ENCODE data around the gene UXT. TPM values are rescaled to one million over a fixed set of nuclear protein-coding genes. Genes with fewer than 3 reads are reported as not detected.

Gene UXT
- total RNA-seq, 2 experiments from 2014 or later = 187 to 192 TPM

DNA sequence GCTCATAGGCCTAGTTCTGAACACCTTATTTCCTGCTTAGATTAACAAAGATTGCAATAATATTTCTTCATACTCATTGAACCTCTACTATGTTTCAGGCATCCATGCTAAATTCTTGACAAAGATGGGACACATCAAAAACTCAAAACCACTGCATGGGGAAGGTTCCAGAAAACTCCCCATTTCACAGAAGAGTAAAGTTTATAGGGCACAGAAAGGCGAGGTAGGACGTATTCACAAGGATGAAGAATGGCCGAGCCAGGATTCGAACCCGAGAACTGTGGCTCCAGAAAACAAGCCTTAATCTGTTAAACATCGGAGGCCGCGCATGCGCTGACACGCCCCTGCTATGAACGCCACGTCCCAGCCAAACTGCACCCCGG is 688 bp downstream of the UXT start:
- no peaks in the 10 kb centered on the region for H3K27me3 Mint-ChIP-seq
- H3K27ac Mint-ChIP-seq = peak overlapping the region; percentile 99
- H3K36me3 Mint-ChIP-seq (ENCODE audit: low read depth) = peaks cover 41% of the 10 kb centered on the region
- POLR2A ChIA-PET = no interaction called here
- DNase-seq = no peak
- CTCF ChIA-PET = no interaction called here
- peak overlapping the region; percentile 88 for H3K4me3 Mint-ChIP-seq
- peaks cover 3% of the 10 kb centered on the region for H3K9me3 Mint-ChIP-seq
- TF ChIP-seq, protein P1, sequence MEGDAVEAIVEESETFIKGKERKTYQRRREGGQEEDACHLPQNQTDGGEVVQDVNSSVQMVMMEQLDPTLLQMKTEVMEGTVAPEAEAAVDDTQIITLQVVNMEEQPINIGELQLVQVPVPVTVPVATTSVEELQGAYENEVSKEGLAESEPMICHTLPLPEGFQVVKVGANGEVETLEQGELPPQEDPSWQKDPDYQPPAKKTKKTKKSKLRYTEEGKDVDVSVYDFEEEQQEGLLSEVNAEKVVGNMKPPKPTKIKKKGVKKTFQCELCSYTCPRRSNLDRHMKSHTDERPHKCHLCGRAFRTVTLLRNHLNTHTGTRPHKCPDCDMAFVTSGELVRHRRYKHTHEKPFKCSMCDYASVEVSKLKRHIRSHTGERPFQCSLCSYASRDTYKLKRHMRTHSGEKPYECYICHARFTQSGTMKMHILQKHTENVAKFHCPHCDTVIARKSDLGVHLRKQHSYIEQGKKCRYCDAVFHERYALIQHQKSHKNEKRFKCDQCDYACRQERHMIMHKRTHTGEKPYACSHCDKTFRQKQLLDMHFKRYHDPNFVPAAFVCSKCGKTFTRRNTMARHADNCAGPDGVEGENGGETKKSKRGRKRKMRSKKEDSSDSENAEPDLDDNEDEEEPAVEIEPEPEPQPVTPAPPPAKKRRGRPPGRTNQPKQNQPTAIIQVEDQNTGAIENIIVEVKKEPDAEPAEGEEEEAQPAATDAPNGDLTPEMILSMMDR (IDR thresholded peaks at IDR 0.05) = no peak
- intact Hi-C loops (cut with micrococcal nuclease) = no loop called here
- H3K4me1 Mint-ChIP-seq (ENCODE audit: low read depth) = peaks cover 45% of the 10 kb centered on the region
- ATAC-seq = no peak

DNA sequence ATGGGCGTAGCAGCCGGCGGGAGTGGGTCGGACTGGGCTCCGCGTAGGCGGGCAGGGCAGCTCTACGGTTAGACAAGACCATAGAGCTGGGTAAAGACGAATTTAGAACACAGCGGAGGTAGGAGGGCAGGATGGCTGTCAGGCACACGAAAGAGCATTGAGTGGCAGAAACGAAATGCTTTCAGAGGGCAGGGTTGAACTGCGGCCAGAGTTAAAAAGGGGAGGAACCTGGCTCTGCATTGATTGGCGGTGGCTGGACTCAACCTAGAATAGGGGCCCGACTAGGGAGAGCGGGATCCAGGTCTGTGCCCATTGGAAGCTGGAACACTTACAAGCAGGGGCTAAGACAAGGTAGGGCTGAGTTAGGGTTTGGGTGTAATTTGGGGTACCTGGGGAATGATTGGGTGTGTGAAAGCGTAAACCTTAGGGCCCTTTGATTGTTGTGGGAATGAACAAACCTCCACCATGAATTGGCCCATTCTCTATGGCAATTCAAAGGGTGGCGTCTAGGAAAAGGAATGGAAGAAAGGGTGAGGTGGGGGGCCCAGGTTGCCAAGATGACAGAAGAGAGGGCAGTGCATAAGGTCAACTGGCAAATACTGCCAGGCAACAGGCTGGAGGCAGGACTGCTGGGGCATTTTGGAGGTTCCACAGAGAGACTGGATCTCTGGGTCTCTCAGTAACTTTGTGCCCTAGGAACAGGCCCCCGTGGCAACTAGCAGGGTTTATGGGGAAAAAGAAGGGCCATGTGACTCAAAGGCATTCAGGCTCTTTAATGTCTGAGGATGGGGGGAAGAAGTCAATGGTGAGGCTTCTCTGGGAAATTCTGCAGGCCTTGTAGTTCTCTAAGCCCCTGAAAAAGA is 7.7 kb downstream of the UXT start:
- DNase-seq = no peak
- POLR2A ChIA-PET = interaction anchor here (1.1 kb wide), 1 partner anchor 14 kb away, joined by 3 read pairs; no protein-coding TSS in a partner anchor
- Mint-ChIP-seq H3K4me3 (peak overlapping the region; percentile 92), H3K4me1 (ENCODE audit: low read depth) (peaks cover 47% of the 10 kb centered on the region), H3K9me3 (no peaks in the 10 kb centered on the region), H3K27me3 (no peaks in the 10 kb centered on the region), H3K27ac (peak overlapping the region; percentile 88), H3K36me3 (ENCODE audit: low read depth) (peaks cover 65% of the 10 kb centered on the region)
- intact Hi-C loops (cut with micrococcal nuclease) = no loop called here
- TF ChIP-seq, protein P1 (IDR thresholded peaks at IDR 0.05) = no peak
- ATAC-seq = no peak
- CTCF ChIA-PET = interaction anchor here (1.6 kb wide), 1 partner anchor 10 kb away, joined by 4 read pairs; no protein-coding TSS in a partner anchor

DNA sequence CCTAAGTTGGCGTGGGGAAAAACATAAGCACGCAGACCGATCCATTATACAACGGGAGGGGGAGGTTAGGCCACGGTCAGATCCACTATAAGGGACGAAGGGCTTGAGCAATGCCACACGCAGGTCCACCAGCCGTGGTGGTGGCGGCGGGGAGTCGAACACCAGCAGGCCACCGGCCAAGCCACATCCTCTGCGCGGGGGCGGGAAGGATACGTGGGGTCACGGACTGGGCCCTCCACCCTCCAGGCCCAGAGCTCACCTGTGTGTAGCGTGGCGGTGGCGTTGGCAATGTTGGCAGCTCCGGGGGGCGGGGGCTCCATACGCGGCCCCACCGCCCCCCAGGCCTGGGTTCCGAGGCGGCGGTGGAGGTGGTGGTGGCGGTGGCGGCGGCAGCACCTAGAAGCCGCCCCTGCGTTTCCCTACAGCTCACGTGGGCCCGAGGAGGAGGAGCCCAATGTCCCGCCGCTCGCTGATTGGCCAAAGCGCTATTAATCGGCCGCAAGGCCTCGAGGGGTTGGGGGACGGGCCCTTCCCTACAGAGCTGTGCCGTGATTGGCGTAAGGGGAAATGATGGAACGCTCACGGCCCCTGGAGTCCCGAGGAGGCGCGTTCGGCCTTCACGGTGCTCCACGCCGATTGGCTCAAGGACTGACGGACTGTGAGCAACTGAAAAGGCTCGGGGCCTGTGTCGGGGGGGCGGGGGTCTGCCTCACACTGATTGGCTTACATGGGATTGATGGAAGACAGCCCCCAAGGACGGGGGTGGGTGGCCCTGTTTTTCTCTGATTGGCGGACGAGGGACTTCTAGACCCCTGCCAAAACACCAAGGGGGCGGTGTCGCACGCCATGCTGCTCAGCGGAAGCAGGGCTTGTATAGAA is 8.6 kb downstream of the UXT start, which contains the start of gene ELK1:
TSS of gene ELK1 (minus strand) at position 400 of the 879 bp plus-strand sequence. CDS start 9,122 bp downstream, outside the sequence.
- Mint-ChIP-seq H3K36me3 (ENCODE audit: low read depth) (peaks cover 56% of the 10 kb centered on the region), H3K27me3 (no peaks in the 10 kb centered on the region), H3K4me1 (ENCODE audit: low read depth) (peaks cover 42% of the 10 kb centered on the region), H3K4me3 (peak within 1 kb of the TSS; percentile 92), H3K27ac (peak within 1 kb of the TSS; percentile 88), H3K9me3 (no peaks in the 10 kb centered on the region)
- CTCF ChIA-PET = interaction anchor here (1.6 kb wide), 1 partner anchor 9 kb away, joined by 4 read pairs; no protein-coding TSS in a partner anchor
- DNase-seq = peak; percentile 96
- TF ChIP-seq, protein P1 (IDR thresholded peaks at IDR 0.05) = no peak
- POLR2A ChIA-PET = interaction anchor here (1.1 kb wide), 1 partner anchor 13 kb away, joined by 3 read pairs; no protein-coding TSS in a partner anchor
- ATAC-seq = peak; percentile 94
- intact Hi-C loops (cut with micrococcal nuclease) = no loop called here

DNA sequence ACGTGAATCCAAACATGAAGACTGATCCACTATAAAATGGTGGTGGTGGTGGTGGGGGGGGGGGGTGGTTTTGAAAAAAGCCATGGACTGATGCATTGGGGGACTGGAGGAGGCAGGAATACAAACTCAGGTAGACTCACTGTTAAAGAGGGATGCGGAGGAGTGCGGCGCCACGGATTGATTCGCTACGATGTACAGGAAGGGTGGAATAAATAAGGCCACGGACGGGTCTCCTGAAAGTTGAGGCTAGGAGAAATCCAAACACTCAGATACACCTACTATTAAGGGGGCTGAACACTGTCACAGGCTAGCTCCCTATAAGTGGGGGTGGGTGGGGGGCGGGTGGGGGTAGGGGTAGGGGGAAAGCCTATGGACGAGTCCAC is 9.2 kb downstream of the UXT start:
- H3K4me3 Mint-ChIP-seq = peak overlapping the region; percentile 92
- H3K4me1 Mint-ChIP-seq (ENCODE audit: low read depth) = peaks cover 44% of the 10 kb centered on the region
- no peak for ATAC-seq
- DNase-seq = no peak
- CTCF ChIA-PET = interaction anchor here (1.6 kb wide), 1 partner anchor 8 kb away, joined by 4 read pairs; no protein-coding TSS in a partner anchor
- H3K36me3 Mint-ChIP-seq (ENCODE audit: low read depth) = peaks cover 57% of the 10 kb centered on the region
- intact Hi-C loops (cut with micrococcal nuclease) = no loop called here
- TF ChIP-seq, protein P1 (IDR thresholded peaks at IDR 0.05) = no peak
- POLR2A ChIA-PET = interaction anchor here (1.1 kb wide), 1 partner anchor 13 kb away, joined by 3 read pairs; no protein-coding TSS in a partner anchor
- H3K27me3 Mint-ChIP-seq = no peaks in the 10 kb centered on the region
- peak overlapping the region; percentile 88 for H3K27ac Mint-ChIP-seq
- no peaks in the 10 kb centered on the region for H3K9me3 Mint-ChIP-seq
